HepG2 (cell line): ENCODE results near the gene FAM222A. TPM values are rescaled to one million over a fixed set of nuclear protein-coding genes. Genes with fewer than 3 reads are reported as not detected.

ENCODE experiments used
- ATAC-seq: fragments of 200-7000 bp; cut with Tn5 transposase; 3 replicates; pipeline ENCODE4 v1.9.1; 2020; ENCODE audit warnings: mild to moderate bottlenecking, moderate library complexity
- BruUV-seq: library from RNA; stranded (reverse); fragments of 400-500 nt; replicated peaks from 2 replicates; lab custom pipeline; 2021; lab: Mats Ljungman, UMichigan
- CTCF ChIA-PET: fragments of 300-600 bp; formaldehyde crosslinking; extraction: SDS; loops from one replicate; lab custom pipeline; 2021; ENCODE audit warnings: low total read pairs, inconsistent platforms, low intra/inter-chr PET ratio; lab: Yijun Ruan, JAX
- POLR2A ChIA-PET: fragments of 350-600 bp; sonication (Branson Sonifier 250); formaldehyde crosslinking; loops from one replicate; lab custom pipeline; 2020; ENCODE audit warnings: antibody characterized with exemption, inconsistent platforms; lab: Yijun Ruan, JAX
- DNase-seq: peaks from one replicate; pipeline ENCODE4 v3.0.0-alpha.2; 2015; ENCODE audit warnings: low spot score
- FAIRE-seq: peaks from 3 replicates; lab custom pipeline; 2011; peaks lifted over from hg19 to GRCh38; lab: Jason Lieb, UNC
- H2AFZ ChIP-seq: one replicate; pipeline ENCODE4 v1.6.1; 2011; ENCODE audit warnings: low read length, inconsistent platforms
- H3K27ac ChIP-seq: fragments of 300-600 bp; 3 replicates; pipeline ENCODE4 v1.8.0; 2011; ENCODE audit warnings: mixed run types, mild to moderate bottlenecking, mixed read lengths, low read length, inconsistent platforms; ENCODE audit not compliant: insufficient read depth; ENCODE audit errors: extremely low read length
- H3K27me3 ChIP-seq, 2 experiments: fragments of 200-600 bp in 1 of 2; 2 replicates in 1 of 2; 3 replicates in 1 of 2; pipeline versions ENCODE4 v1.6.0 to v1.8.0; 2011; ENCODE audit warnings: low read length in 2 of 2, mild to moderate bottlenecking in 2 of 2, moderate library complexity in 2 of 2, inconsistent platforms in 1 of 2; ENCODE audit not compliant: insufficient read depth in 2 of 2, control insufficient read depth in 1 of 2
- H3K36me3 ChIP-seq, 2 experiments: fragments of 200-600 bp in 1 of 2; replicated peaks in 1 of 2; 2 replicates in 1 of 2; 3 replicates in 1 of 2; pipeline versions ENCODE4 v1.5.1 to v1.8.0; 2011; ENCODE audit warnings: low read length in 2 of 2, inconsistent platforms in 1 of 2; ENCODE audit not compliant: insufficient read depth in 2 of 2, control insufficient read depth in 1 of 2
- H3K4me1 ChIP-seq: 2 replicates; pipeline ENCODE4 v1.5.1; 2012; ENCODE audit warnings: low read length, inconsistent platforms; ENCODE audit not compliant: insufficient read depth
- H3K4me2 ChIP-seq: 2 replicates; pipeline ENCODE4 v1.6.0; 2011; ENCODE audit warnings: low read depth, low read length, inconsistent platforms
- H3K4me3 ChIP-seq, 3 experiments: fragments of 200-600 bp in 1 of 3; sonication (generic), shearing (Covaris generic) in 1 of 3; replicated peaks in 1 of 3; 2 replicates each; pipeline ENCODE4 v1.5.1; 2011 to 2016; ENCODE audit warnings: low read length in 3 of 3, inconsistent platforms in 2 of 3, low read depth in 2 of 3, mild to moderate bottlenecking in 2 of 3, control low read depth in 1 of 3, mixed read lengths in 1 of 3; ENCODE audit not compliant: insufficient read depth in 1 of 3
- H3K79me2 ChIP-seq: one replicate; pipeline ENCODE4 v1.6.1; 2011; ENCODE audit warnings: low read length, inconsistent platforms; ENCODE audit not compliant: insufficient read depth
- H3K9ac ChIP-seq: 2 replicates; pipeline ENCODE4 v1.6.0; 2011; ENCODE audit warnings: mild to moderate bottlenecking, low read depth, low read length, inconsistent platforms; ENCODE audit not compliant: insufficient read depth
- H3K9me3 ChIP-seq: 2 replicates; pipeline ENCODE4 v1.5.1; 2012; ENCODE audit warnings: mild to moderate bottlenecking, low read length
- H4K20me1 ChIP-seq: 2 replicates; pipeline ENCODE4 v1.6.0; 2011; ENCODE audit warnings: inconsistent platforms, mild to moderate bottlenecking, low read length, moderate library complexity; ENCODE audit not compliant: insufficient read depth
- GFI1 ChIP-seq: sonication (generic); formaldehyde crosslinking; IDR thresholded peaks from 2 replicates; pipeline ENCODE4 v1.5.0; 2020; ENCODE audit warnings: missing genetic modification reagents, mild to moderate bottlenecking, borderline replicate concordance
- ZNF230 ChIP-seq: sonication (generic); formaldehyde crosslinking; IDR thresholded peaks from 2 replicates; pipeline ENCODE4 v1.4.0; 2020; ENCODE audit warnings: mild to moderate bottlenecking, missing genetic modification reagents
- ZNF562 ChIP-seq: sonication (generic); formaldehyde crosslinking; IDR thresholded peaks from 2 replicates; pipeline ENCODE4 v1.8.0; 2022; ENCODE audit warnings: missing genetic modification reagents, borderline replicate concordance
- WGBS: methylation state at CpG from one replicate; pipeline ENCODE4 v1.1.6; 2017; ENCODE audit warnings: low lambda C conversion rate; 5-methylcytosine and 5-hydroxymethylcytosine counted together
- in situ Hi-C: cut with HindIII; loops from 2 replicates; pipeline ENCODE4 v1.10.0; 2017; ENCODE audit warnings: low pct_unique_long_range_greater_than_20kb; ENCODE audit not compliant: extremely low pct_ligation_motif_present
- intact Hi-C: fragments of 100-400 bp; cut with micrococcal nuclease; formaldehyde crosslinking; loops from one replicate; pipeline ENCODE4 v1.10.0; 2022; ENCODE audit not compliant: unreplicated experiment
- polyA plus RNA-seq, 8 experiments: library from polyadenylated mRNA; depleted of rRNA in 3 of 8; stranded (reverse) in 7 of 8; unstranded in 1 of 8; fragments of >200 nt; fragmentation: Illumina TruSeq in 4 of 8; extraction: Trizol in 4 of 8; gene quantifications; 2 replicates each; pipeline versions ENCODE4 v1.2.1 to v1.2.3, GENCODE V29; 2011 to 2016; ENCODE audit warnings: low read depth in 4 of 8, missing spikeins in 1 of 8, mixed read lengths in 1 of 8; ENCODE audit not compliant: insufficient read depth in 1 of 8
- total RNA-seq, 5 experiments: library from RNA; depleted of rRNA; stranded (reverse); fragments of >200 nt; fragmentation: Illumina TruSeq; extraction: Trizol; gene quantifications; 2 replicates each; pipeline ENCODE4 v1.2.3, GENCODE V29; 2016; ENCODE audit warnings: low read depth in 1 of 5
- TF ChIP-seq, protein P1 (sequence below): IDR thresholded peaks from 2 replicates; pipeline ENCODE4 v1.6.1; 2018; ENCODE audit warnings: missing genetic modification reagents
- TF ChIP-seq, protein P2 (sequence below), 2 experiments: fragments of 450-650 bp in 1 of 2; sonication (generic) in 1 of 2; formaldehyde crosslinking; IDR thresholded peaks; 2 replicates each; pipeline versions ENCODE4 v1.5.0 to v1.8.0; 2020 to 2022; ENCODE audit warnings: mild to moderate bottlenecking in 1 of 2, missing genetic modification reagents in 1 of 2
- TF ChIP-seq, protein P3 (sequence below): sonication (generic); formaldehyde crosslinking; IDR thresholded peaks from 2 replicates; pipeline ENCODE4 v1.8.1; 2023; ENCODE audit warnings: missing genetic modification reagents, inconsistent platforms, borderline replicate concordance

The FAM222A gene
- total and polyA plus RNA-seq, 2 of the 13 experiments (the other 11 are each of a cell fraction or from before 2014, with no cell fraction given) = 2.7 to 9.6 TPM

DNA sequence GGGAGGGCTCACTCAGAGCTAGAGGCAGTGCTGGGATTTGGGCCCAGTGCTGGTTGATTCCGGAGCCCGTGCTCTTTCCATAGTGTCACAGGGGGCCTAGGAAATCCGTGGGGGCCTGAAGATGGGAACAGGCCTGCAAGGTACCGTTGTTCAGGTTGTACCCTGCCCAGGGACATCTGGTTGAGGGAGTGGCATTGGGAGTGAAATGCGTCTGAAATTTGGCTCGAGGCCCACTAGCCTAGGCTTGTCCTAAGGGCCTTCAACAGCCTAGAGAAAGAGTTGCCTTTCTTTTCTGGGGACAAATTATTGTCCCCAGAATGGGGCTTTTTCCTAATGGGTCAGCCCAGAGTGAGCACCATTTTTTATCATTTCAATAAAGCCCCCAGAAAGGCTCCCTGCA lies 26.4 kb upstream of the FAM222A start:
- H3K27ac ChIP-seq = no peak overlapping the region
- no TSS peak for BruUV-seq
- H3K4me1 ChIP-seq = peaks cover 18% of the 10 kb centered on the region
- ATAC-seq (no peak), FAIRE-seq (no peak), DNase-seq (no peak)
- H2AFZ ChIP-seq = no peak overlapping the region
- in situ Hi-C loops = no loop called here
- no peaks in the 10 kb centered on the region for H3K36me3 ChIP-seq
- H3K79me2 ChIP-seq = no peaks in the 10 kb centered on the region
- H3K4me2 ChIP-seq = no peak overlapping the region
- WGBS = 37% methylated on average over 6 of the region's 6 CpGs
- H3K9ac ChIP-seq = no peak overlapping the region
- ChIA-PET POLR2A (no interaction called here), CTCF (no interaction called here)
- no peaks in the 10 kb centered on the region for H3K27me3 ChIP-seq
- H3K4me3 ChIP-seq = no peak overlapping the region
- TF ChIP-seq GFI1 (CRISPR knock-in tag) (no peak), ZNF562 (CRISPR knock-in tag) (no peak), ZNF230 (CRISPR knock-in tag) (no peak)
- TF ChIP-seq, protein P1, sequence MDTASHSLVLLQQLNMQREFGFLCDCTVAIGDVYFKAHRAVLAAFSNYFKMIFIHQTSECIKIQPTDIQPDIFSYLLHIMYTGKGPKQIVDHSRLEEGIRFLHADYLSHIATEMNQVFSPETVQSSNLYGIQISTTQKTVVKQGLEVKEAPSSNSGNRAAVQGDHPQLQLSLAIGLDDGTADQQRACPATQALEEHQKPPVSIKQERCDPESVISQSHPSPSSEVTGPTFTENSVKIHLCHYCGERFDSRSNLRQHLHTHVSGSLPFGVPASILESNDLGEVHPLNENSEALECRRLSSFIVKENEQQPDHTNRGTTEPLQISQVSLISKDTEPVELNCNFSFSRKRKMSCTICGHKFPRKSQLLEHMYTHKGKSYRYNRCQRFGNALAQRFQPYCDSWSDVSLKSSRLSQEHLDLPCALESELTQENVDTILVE = no peak
- no peaks in the 10 kb centered on the region for H3K9me3 ChIP-seq
- intact Hi-C loops = no loop called here
- H4K20me1 ChIP-seq = no peaks in the 10 kb centered on the region

DNA sequence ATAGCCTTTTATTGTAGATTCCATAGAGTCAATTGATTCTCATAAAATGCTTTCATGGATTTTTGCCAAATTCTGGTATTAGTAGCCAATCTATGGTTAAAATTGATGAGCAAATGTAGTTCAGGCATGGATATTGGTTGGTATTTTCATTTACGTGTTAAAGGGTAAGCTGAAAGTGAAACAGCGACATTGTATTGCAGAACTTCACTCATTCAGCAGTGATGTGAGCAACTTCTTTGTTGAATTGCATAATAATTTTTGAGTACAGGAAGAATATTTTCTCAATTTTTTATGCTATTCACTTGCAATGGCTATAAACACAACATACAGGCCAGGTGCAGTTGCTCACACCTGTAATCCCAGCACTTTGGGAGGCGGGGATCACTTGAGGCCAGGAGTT lies 24.2 kb upstream of the FAM222A start:
- intact Hi-C loops = no loop called here
- H3K27ac ChIP-seq = no peak overlapping the region
- no peaks in the 10 kb centered on the region for H3K79me2 ChIP-seq
- ATAC-seq = no peak
- POLR2A ChIA-PET = no interaction called here
- DNase-seq = no peak
- H3K4me2 ChIP-seq = no peak overlapping the region
- H2AFZ ChIP-seq = no peak overlapping the region
- TF ChIP-seq, protein P2, sequence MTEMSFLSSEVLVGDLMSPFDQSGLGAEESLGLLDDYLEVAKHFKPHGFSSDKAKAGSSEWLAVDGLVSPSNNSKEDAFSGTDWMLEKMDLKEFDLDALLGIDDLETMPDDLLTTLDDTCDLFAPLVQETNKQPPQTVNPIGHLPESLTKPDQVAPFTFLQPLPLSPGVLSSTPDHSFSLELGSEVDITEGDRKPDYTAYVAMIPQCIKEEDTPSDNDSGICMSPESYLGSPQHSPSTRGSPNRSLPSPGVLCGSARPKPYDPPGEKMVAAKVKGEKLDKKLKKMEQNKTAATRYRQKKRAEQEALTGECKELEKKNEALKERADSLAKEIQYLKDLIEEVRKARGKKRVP (CRISPR knock-in tag; IDR thresholded peaks at IDR 0.05) = no peak
- TF ChIP-seq, protein P3, sequence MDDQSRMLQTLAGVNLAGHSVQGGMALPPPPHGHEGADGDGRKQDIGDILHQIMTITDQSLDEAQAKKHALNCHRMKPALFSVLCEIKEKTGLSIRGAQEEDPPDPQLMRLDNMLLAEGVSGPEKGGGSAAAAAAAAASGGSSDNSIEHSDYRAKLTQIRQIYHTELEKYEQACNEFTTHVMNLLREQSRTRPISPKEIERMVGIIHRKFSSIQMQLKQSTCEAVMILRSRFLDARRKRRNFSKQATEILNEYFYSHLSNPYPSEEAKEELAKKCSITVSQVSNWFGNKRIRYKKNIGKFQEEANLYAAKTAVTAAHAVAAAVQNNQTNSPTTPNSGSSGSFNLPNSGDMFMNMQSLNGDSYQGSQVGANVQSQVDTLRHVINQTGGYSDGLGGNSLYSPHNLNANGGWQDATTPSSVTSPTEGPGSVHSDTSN (CRISPR knock-in tag) = no peak
- TF ChIP-seq, all 625 proteins: peak for 0
- Histone ChIP-seq H4K20me1 (no peaks in the 10 kb centered on the region), H3K36me3 (no peaks in the 10 kb centered on the region), H3K9me3 (no peaks in the 10 kb centered on the region), H3K27me3 (peaks cover 0 to 8% of the 10 kb centered on the region in 2 experiments; a peak in 1 of 5 replicates), H3K4me1 (peaks cover 16% of the 10 kb centered on the region), H3K9ac (no peak overlapping the region), H3K4me3 (no peak overlapping the region)
- 36% methylated on average over 3 of the region's 3 CpGs for WGBS
- BruUV-seq = no TSS peak
- in situ Hi-C loops = no loop called here
- FAIRE-seq = no peak
- CTCF ChIA-PET = no interaction called here
